Neural progenitor cell (in vitro differentiated cells): ENCODE data around the gene SPTB. TPM values are rescaled to one million over a fixed set of nuclear protein-coding genes. Genes with fewer than 3 reads are reported as not detected.

ENCODE experiments used
- DNase-seq: peaks from one replicate; pipeline ENCODE4 v3.0.0-alpha.2; 2016; ENCODE audit warnings: low spot score
- H2AFZ ChIP-seq: fragments of 200-600 bp; sonication (generic); replicated peaks from 2 replicates; pipeline ENCODE4 v1.6.1; 2016; ENCODE audit warnings: antibody characterized with exemption
- H3F3A ChIP-seq: fragments of 200-600 bp; sonication (generic); 2 replicates; pipeline ENCODE4 v1.6.1; 2016; ENCODE audit warnings: antibody characterized with exemption, low read depth
- H3K27ac ChIP-seq: fragments of 200-600 bp; sonication (generic); 2 replicates; pipeline ENCODE4 v1.5.1; 2016; ENCODE audit warnings: mild to moderate bottlenecking
- H3K27me3 ChIP-seq: fragments of 200-600 bp; sonication (generic); 2 replicates; pipeline ENCODE4 v1.6.1; 2016; ENCODE audit warnings: mild to moderate bottlenecking, moderate library complexity
- H3K36me3 ChIP-seq: fragments of 200-600 bp; sonication (generic); 2 replicates; pipeline ENCODE4 v1.5.1; 2016
- H3K4me1 ChIP-seq: fragments of 200-600 bp; sonication (generic); 2 replicates; pipeline ENCODE4 v1.6.1; 2016; ENCODE audit warnings: mixed run types
- H3K4me2 ChIP-seq: fragments of 200-600 bp; sonication (generic); 2 replicates; pipeline ENCODE4 v1.6.1; 2016
- H3K4me3 ChIP-seq: fragments of 200-600 bp; sonication (generic); 2 replicates; pipeline ENCODE4 v1.5.1; 2016
- H3K79me2 ChIP-seq: fragments of 200-600 bp; sonication (generic); 2 replicates; pipeline ENCODE4 v1.6.1; 2016; ENCODE audit warnings: low read depth
- H3K9ac ChIP-seq: fragments of 200-600 bp; sonication (generic); 2 replicates; pipeline ENCODE4 v1.6.1; 2016
- H3K9me3 ChIP-seq: fragments of 200-600 bp; sonication (generic); 2 replicates; pipeline ENCODE4 v1.5.1; 2016; ENCODE audit warnings: low read depth
- H4K20me1 ChIP-seq: fragments of 200-600 bp; sonication (generic); 2 replicates; pipeline ENCODE4 v1.6.1; 2016; ENCODE audit warnings: low read depth
- H3K27ac Mint-ChIP-seq: 3 replicates; pipeline ENCODE4 v1.8.0; 2021; ENCODE audit warnings: mixed read lengths
- H3K27me3 Mint-ChIP-seq: 2 replicates; pipeline ENCODE4 v1.8.0; 2022; ENCODE audit warnings: low read depth, mild to moderate bottlenecking, inconsistent platforms, moderate library complexity, mixed read lengths; ENCODE audit not compliant: insufficient read depth
- H3K36me3 Mint-ChIP-seq: 3 replicates; pipeline ENCODE4 v1.8.0; 2021; ENCODE audit warnings: mixed read lengths
- H3K4me1 Mint-ChIP-seq: 3 replicates; pipeline ENCODE4 v1.8.0; 2021; ENCODE audit warnings: mixed read lengths
- H3K4me3 Mint-ChIP-seq: 3 replicates; pipeline ENCODE4 v1.8.0; 2021; ENCODE audit warnings: mild to moderate bottlenecking, moderate library complexity, mixed read lengths
- H3K9me3 Mint-ChIP-seq: 3 replicates; pipeline ENCODE4 v1.8.0; 2020; ENCODE audit warnings: mixed read lengths
- CTCF ChIP-seq: fragments of 200-600 bp; sonication (generic); IDR thresholded peaks from 2 replicates; pipeline ENCODE4 v1.5.1; 2017; ENCODE audit warnings: antibody characterized with exemption, mild to moderate bottlenecking
- EZH2 ChIP-seq: fragments of 200-600 bp; sonication (generic); IDR thresholded peaks from 2 replicates; pipeline ENCODE4 v1.6.1; 2017; ENCODE audit warnings: antibody characterized with exemption, mild to moderate bottlenecking, moderate library complexity
- EZH2phosphoT487 ChIP-seq: fragments of 200-600 bp; sonication (generic); IDR thresholded peaks from 2 replicates; pipeline ENCODE4 v1.6.1; 2017; ENCODE audit warnings: antibody characterized with exemption
- total RNA-seq: library from RNA; depleted of rRNA; stranded (reverse); fragments of >200 nt; gene quantifications from 2 replicates; pipeline ENCODE4 v1.2.3, GENCODE V29; 2015; ENCODE audit warnings: low replicate concordance

The SPTB gene
- total RNA-seq, 1 donor from 2014 or later: 0.09 TPM

GRCh38 chr14:64868841-64869240 lies 10.9 kb downstream of the SPTB start:
- no peak overlapping the region for H3K27ac ChIP-seq
- TF ChIP-seq EZH2phosphoT487 (no peak), CTCF (no peak), EZH2 (no peak)
- H3K27ac Mint-ChIP-seq: no peak overlapping the region
- H3K36me3 Mint-ChIP-seq: no peaks in the 10 kb centered on the region
- H3K79me2 ChIP-seq: no peaks in the 10 kb centered on the region
- no peaks in the 10 kb centered on the region for H3F3A ChIP-seq
- no peaks in the 10 kb centered on the region for H4K20me1 ChIP-seq
- no peak for DNase-seq
- H3K4me3 ChIP-seq: no peak overlapping the region
- no peak overlapping the region for H3K9ac ChIP-seq
- H3K9me3 Mint-ChIP-seq: peaks cover 4% of the 10 kb centered on the region
- no peaks in the 10 kb centered on the region for H3K9me3 ChIP-seq
- H2AFZ ChIP-seq: no peak overlapping the region
- no peaks in the 10 kb centered on the region for H3K4me1 Mint-ChIP-seq
- H3K27me3 Mint-ChIP-seq: peaks cover 5% of the 10 kb centered on the region
- no peaks in the 10 kb centered on the region for H3K4me1 ChIP-seq
- H3K4me3 Mint-ChIP-seq: no peak overlapping the region
- H3K27me3 ChIP-seq: peaks cover 10% of the 10 kb centered on the region
- H3K36me3 ChIP-seq: no peaks in the 10 kb centered on the region
- H3K4me2 ChIP-seq: no peak overlapping the region

- Histone ChIP-seq H3K4me1 (no peaks in the 10 kb centered on the region), H4K20me1 (no peaks in the 10 kb centered on the region), H3F3A (no peaks in the 10 kb centered on the region), H3K4me2 (no peak overlapping the region), H3K27ac (no peak overlapping the region), H3K36me3 (no peaks in the 10 kb centered on the region), H2AFZ (no peak overlapping the region), H3K9ac (no peak overlapping the region), H3K27me3 (peaks cover 10% of the 10 kb centered on the region), H3K79me2 (no peaks in the 10 kb centered on the region), H3K9me3 (no peaks in the 10 kb centered on the region), H3K4me3 (no peak overlapping the region)
- Mint-ChIP-seq H3K9me3 (peaks cover 4% of the 10 kb centered on the region), H3K36me3 (no peaks in the 10 kb centered on the region), H3K4me1 (no peaks in the 10 kb centered on the region), H3K27me3 (peaks cover 4% of the 10 kb centered on the region), H3K4me3 (no peak overlapping the region), H3K27ac (no peak overlapping the region)
- TF ChIP-seq EZH2 (no peak), CTCF (no peak), EZH2phosphoT487 (no peak)
- DNase-seq: no peak
Observed at GRCh38 chr14:64868379-64868778, 11.3 kb downstream of the SPTB start.

GRCh38 chr14:64867182-64867581 lies 12.5 kb downstream of the SPTB start:
- no peaks in the 10 kb centered on the region for H3K9me3 Mint-ChIP-seq
- H3K36me3 ChIP-seq: no peaks in the 10 kb centered on the region
- no peak overlapping the region for H3K27ac ChIP-seq
- H3K9me3 ChIP-seq: no peaks in the 10 kb centered on the region
- no peak overlapping the region for H3K4me3 ChIP-seq
- H3K4me3 Mint-ChIP-seq: no peak overlapping the region
- H3K27me3 ChIP-seq: peaks cover 10% of the 10 kb centered on the region
- H3K4me1 Mint-ChIP-seq: no peaks in the 10 kb centered on the region
- peaks cover 4% of the 10 kb centered on the region for H3K4me1 ChIP-seq
- peaks cover 3% of the 10 kb centered on the region for H3F3A ChIP-seq
- no peak for DNase-seq
- H3K27me3 Mint-ChIP-seq: peaks cover 6% of the 10 kb centered on the region
- no peak for TF ChIP-seq EZH2phosphoT487
- no peak for TF ChIP-seq EZH2
- TF ChIP-seq CTCF: no peak
- H3K79me2 ChIP-seq: no peaks in the 10 kb centered on the region
- no peak overlapping the region for H3K9ac ChIP-seq
- no peak overlapping the region for H3K4me2 ChIP-seq
- no peaks in the 10 kb centered on the region for H4K20me1 ChIP-seq
- H3K36me3 Mint-ChIP-seq: no peaks in the 10 kb centered on the region
- no peak overlapping the region for H3K27ac Mint-ChIP-seq
- H2AFZ ChIP-seq: no peak overlapping the region
